HL-60 (cell line): ENCODE data around the gene EIF6.

ENCODE experiments used
- CTCF ChIP-seq: IDR thresholded peaks from one replicate; pipeline ENCODE4 v1.5.1; 2011; ENCODE audit warnings: low read length, control low read depth, inconsistent platforms; ENCODE audit not compliant: insufficient read depth
- GABPA ChIP-seq: IDR thresholded peaks from 2 replicates; pipeline ENCODE4 v1.6.1; 2012; ENCODE audit warnings: low read depth
- POLR2AphosphoS5 ChIP-seq: IDR thresholded peaks from 2 replicates; pipeline ENCODE4 v1.6.1; 2012; ENCODE audit warnings: low read depth
- REST ChIP-seq: IDR thresholded peaks from 2 replicates; pipeline ENCODE4 v1.6.1; 2012; ENCODE audit warnings: low read depth; ENCODE audit not compliant: insufficient replicate concordance
- SPI1 ChIP-seq: IDR thresholded peaks from 2 replicates; pipeline ENCODE4 v1.6.1; 2012; ENCODE audit warnings: low read depth, mild to moderate bottlenecking, borderline replicate concordance

GRCh38 chr20:35307666-35308653, 23.4 kb upstream of the EIF6 start:
- no peak for TF ChIP-seq CTCF
- TF ChIP-seq REST, result no peak
- TF ChIP-seq SPI1, result no peak
- no peak for TF ChIP-seq GABPA
- no peak for TF ChIP-seq POLR2AphosphoS5
